SK-N-SH (cell line): ENCODE data around the gene NEURL1. TPM values are rescaled to one million over a fixed set of nuclear protein-coding genes. Genes with fewer than 3 reads are reported as not detected.

Experiments
- CHD2 ChIP-seq: fragments of 150-350 bp; IDR thresholded peaks from 2 replicates; pipeline ENCODE4 v1.6.1; 2018; ENCODE audit warnings: low read length; ENCODE audit not compliant: partially characterized antibody
- ZBTB33 ChIP-seq: IDR thresholded peaks from 2 replicates; pipeline ENCODE4 v1.4.0; 2012; ENCODE audit warnings: low read depth, borderline replicate concordance
- polyA plus RNA-seq, 3 experiments: library from polyadenylated mRNA; depleted of rRNA; stranded (reverse); fragments of >200 nt; gene quantifications; 2 replicates each; pipeline ENCODE4 v1.2.3, GENCODE V29; 2012
- TF ChIP-seq, protein P1 (sequence below): IDR thresholded peaks from 2 replicates; pipeline ENCODE4 v1.6.1; 2012; ENCODE audit warnings: mild to moderate bottlenecking, low read depth, low read length, moderate library complexity

The NEURL1 gene
- polyA plus RNA-seq, 1 of the 3 experiments (the other 2 are of a cell fraction): 0.05 TPM

DNA sequence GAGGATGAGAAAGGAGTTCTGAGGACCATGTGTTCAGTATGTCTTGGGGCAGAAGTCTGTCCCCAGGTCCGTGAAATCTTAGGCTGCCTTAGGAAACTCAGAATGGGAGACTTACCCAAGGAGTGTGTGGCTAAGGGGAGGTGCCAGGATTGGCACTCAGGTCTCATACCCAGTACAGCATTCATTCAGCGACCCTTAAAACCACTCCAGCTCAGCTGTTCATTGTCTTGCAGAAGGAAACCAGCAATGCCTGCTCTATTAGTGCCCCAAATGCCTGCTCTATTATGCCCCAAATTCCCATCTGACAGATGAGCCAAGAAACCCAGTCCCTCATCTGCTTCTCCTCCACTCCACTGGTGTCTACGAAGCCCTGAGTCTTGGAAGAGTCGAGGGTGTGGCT is 147.8 kb downstream of the NEURL1 start (continued):
- TF ChIP-seq, protein P1, sequence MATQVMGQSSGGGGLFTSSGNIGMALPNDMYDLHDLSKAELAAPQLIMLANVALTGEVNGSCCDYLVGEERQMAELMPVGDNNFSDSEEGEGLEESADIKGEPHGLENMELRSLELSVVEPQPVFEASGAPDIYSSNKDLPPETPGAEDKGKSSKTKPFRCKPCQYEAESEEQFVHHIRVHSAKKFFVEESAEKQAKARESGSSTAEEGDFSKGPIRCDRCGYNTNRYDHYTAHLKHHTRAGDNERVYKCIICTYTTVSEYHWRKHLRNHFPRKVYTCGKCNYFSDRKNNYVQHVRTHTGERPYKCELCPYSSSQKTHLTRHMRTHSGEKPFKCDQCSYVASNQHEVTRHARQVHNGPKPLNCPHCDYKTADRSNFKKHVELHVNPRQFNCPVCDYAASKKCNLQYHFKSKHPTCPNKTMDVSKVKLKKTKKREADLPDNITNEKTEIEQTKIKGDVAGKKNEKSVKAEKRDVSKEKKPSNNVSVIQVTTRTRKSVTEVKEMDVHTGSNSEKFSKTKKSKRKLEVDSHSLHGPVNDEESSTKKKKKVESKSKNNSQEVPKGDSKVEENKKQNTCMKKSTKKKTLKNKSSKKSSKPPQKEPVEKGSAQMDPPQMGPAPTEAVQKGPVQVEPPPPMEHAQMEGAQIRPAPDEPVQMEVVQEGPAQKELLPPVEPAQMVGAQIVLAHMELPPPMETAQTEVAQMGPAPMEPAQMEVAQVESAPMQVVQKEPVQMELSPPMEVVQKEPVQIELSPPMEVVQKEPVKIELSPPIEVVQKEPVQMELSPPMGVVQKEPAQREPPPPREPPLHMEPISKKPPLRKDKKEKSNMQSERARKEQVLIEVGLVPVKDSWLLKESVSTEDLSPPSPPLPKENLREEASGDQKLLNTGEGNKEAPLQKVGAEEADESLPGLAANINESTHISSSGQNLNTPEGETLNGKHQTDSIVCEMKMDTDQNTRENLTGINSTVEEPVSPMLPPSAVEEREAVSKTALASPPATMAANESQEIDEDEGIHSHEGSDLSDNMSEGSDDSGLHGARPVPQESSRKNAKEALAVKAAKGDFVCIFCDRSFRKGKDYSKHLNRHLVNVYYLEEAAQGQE: no peak
- TF ChIP-seq CHD2 (no peak), ZBTB33 (no peak)

Other genes with a start within 250 kb of the NEURL1 start
- gene RPEL1, start 247.8 kb upstream of the NEURL1 start, polyA plus RNA-seq (2012; rRNA removed): 0.08 TPM in 1 of 2 replicates, not detected in the other
- 4.8 and 5.4 TPM in 2 replicates for gene INA, start 216.6 kb upstream of the NEURL1 start, polyA plus RNA-seq (2012; rRNA removed)
- gene PCGF6, start 142.6 kb upstream of the NEURL1 start, polyA plus RNA-seq (2012; rRNA removed): 5.1 and 5.3 TPM in 2 replicates
- gene TAF5, start 125.7 kb upstream of the NEURL1 start, polyA plus RNA-seq (2012; rRNA removed): 1.3 and 1.4 TPM in 2 replicates
- gene ATP5MK, start 97.2 kb upstream of the NEURL1 start, polyA plus RNA-seq (2012; rRNA removed): 408 and 542 TPM in 2 replicates
- gene PDCD11, start 97.1 kb upstream of the NEURL1 start, polyA plus RNA-seq (2012; rRNA removed): 29.8 and 39.9 TPM in 2 replicates
- 0.10 and 0.23 TPM in 2 replicates for gene CALHM2, start 41.3 kb upstream of the NEURL1 start, polyA plus RNA-seq (2012; rRNA removed)
- not detected in 2 replicates for gene CALHM1, start 34.8 kb upstream of the NEURL1 start, polyA plus RNA-seq (2012; rRNA removed)
- gene CALHM3, start 14.5 kb upstream of the NEURL1 start, polyA plus RNA-seq (2012; rRNA removed): not detected in 2 replicates